Astrocyte of the spinal cord (primary cell): Measurements from ENCODE around the gene RNF19B.

Source experiments
- DNase-seq: peaks from one replicate; pipeline ENCODE4 v3.0.0; 2011; ENCODE audit warnings: low read depth, low spot score
- H3K4me3 ChIP-seq: 2 replicates; pipeline ENCODE4 v1.5.1; 2011; ENCODE audit warnings: low read depth, mild to moderate bottlenecking, low read length, moderate library complexity
- CTCF ChIP-seq: IDR thresholded peaks from 2 replicates; pipeline ENCODE4 v1.5.1; 2012; ENCODE audit warnings: low read depth, mild to moderate bottlenecking, low read length, inconsistent platforms
- in situ Hi-C: cut with HindIII; loops from 2 replicates; pipeline ENCODE4 v1.10.0; 2017; ENCODE audit warnings: low sequenced_read_pairs

RNF19B gene

GRCh38 chr1:32985226-32985625, 20.6 kb upstream of the RNF19B start:
- DNase-seq: no peak
- no peak overlapping the region for H3K4me3 ChIP-seq
- in situ Hi-C loops: no loop called here
- no peak for TF ChIP-seq CTCF

- DNase-seq: peak; percentile 46
- in situ Hi-C loops: no loop called here
- no peak overlapping the region for H3K4me3 ChIP-seq
- no peak for TF ChIP-seq CTCF
Measured at GRCh38 chr1:32984455-32985171, 20.0 kb upstream of the RNF19B start.

- TF ChIP-seq CTCF: no peak
- DNase-seq: no peak
- no peak overlapping the region for H3K4me3 ChIP-seq
- in situ Hi-C loops: no loop called here
Measured at GRCh38 chr1:32984090-32984454, 19.5 kb upstream of the RNF19B start.

GRCh38 chr1:32983020-32983419, 18.4 kb upstream of the RNF19B start:
- DNase-seq: no peak
- in situ Hi-C loops: no loop called here
- no peak for TF ChIP-seq CTCF
- H3K4me3 ChIP-seq: no peak overlapping the region

GRCh38 chr1:32981003-32981901, 16.6 kb upstream of the RNF19B start:
- H3K4me3 ChIP-seq: no peak overlapping the region
- in situ Hi-C loops: no loop called here
- peak; percentile 86 for DNase-seq
- no peak for TF ChIP-seq CTCF

- H3K4me3 ChIP-seq: no peak overlapping the region
- DNase-seq: no peak
- in situ Hi-C loops: no loop called here
- TF ChIP-seq CTCF: no peak
Measured at GRCh38 chr1:32980080-32980479, 15.5 kb upstream of the RNF19B start.
